Thyroid gland (tissue), 4 donors: ENCODE data around the gene RPUSD2.

Experiments used
- CTCF ChIP-seq, 6 experiments: fragments of 200-600 bp in 3 of 6; fragments of 450-650 bp in 3 of 6; sonication (generic) in 3 of 6; IDR thresholded peaks; one replicate each; pipeline ENCODE4 v1.5.1; 2016 to 2019; ENCODE audit warnings: antibody characterized with exemption in 6 of 6, mild to moderate bottlenecking in 2 of 6, inconsistent platforms in 1 of 6, moderate library complexity in 1 of 6
- POLR2A ChIP-seq, 2 donors: fragments of 450-650 bp; IDR thresholded peaks; one replicate each; pipeline ENCODE4 v1.6.1; 2017; ENCODE audit warnings: antibody characterized with exemption in 2 of 2, mild to moderate bottlenecking in 2 of 2, moderate library complexity in 1 of 2

GRCh38 chr15:40555876-40556275 lies 13.2 kb upstream of the RPUSD2 start:
- TF ChIP-seq CTCF (IDR thresholded peaks at IDR 0.05) (no peak), POLR2A (IDR thresholded peaks at IDR 0.05) (no peak)
